Putamen (tissue), 1 donor: ENCODE results near the gene MORN4.
"Not testable (repeated sequence)": the region's sequence is repeated elsewhere in the genome, so short reads cannot be mapped to it uniquely, and the experiment has no call there.

Experiments used
- DNase-seq: peaks from one replicate; pipeline ENCODE4 v3.0.0-alpha.2; 2016; ENCODE audit warnings: low spot score

MORN4 gene

DNA sequence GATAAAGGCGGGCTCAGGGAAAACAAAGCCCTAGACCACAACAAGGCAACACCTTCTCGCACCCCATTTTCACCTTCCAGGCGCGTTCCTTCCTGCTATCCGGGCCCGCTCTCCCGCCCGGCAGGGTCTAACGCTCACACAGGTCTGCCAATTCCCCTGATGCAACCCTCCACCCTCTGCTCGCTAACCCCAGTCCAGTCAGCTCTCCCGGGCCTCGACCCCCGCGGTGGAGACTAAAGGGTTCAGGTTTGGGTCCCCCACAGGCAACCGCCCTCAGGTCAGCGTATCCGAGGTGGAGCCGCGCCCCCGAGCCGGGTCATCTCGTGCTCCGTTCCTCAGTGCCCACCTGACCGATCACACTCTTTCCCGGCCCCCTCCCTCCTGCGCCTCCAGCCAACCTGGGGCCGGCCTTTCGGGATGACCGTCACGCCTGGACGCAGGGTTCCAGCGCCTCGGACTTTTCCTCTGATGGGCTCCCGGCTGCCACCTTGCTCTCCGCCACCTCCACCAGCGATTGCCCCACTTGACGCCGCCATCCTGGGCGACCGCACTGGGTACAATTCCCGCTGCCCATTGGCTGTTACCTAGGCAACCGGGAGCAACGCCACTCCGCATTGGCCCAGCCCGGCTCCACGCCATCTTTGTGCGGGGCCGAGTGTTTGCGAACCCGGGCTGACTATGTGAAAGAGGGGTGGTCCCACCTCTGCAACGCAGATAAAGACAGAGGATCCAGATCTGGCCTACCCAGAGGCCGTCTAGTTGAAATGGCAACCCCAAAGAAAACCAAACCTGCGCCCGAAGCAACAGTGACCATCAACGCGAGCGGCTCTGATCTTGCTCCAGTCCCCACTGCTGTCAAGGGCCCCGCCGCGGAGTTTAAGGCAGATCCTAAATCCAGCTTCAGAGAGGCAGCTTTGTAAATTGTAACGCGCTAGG, at the start of gene MORN4:
MORN4 (minus strand) TSS at position 552 of the 936 bp plus-strand sequence. CDS start 13,847 bp downstream, outside the sequence.
- DNase-seq = peak; percentile 93

- DNase-seq = no peak
Measured at GRCh38 chr10:97682042-97682441, 48.7 kb upstream of the MORN4 start.

- no peak for DNase-seq
Measured at GRCh38 chr10:97679594-97679993, 46.3 kb upstream of the MORN4 start.

DNA sequence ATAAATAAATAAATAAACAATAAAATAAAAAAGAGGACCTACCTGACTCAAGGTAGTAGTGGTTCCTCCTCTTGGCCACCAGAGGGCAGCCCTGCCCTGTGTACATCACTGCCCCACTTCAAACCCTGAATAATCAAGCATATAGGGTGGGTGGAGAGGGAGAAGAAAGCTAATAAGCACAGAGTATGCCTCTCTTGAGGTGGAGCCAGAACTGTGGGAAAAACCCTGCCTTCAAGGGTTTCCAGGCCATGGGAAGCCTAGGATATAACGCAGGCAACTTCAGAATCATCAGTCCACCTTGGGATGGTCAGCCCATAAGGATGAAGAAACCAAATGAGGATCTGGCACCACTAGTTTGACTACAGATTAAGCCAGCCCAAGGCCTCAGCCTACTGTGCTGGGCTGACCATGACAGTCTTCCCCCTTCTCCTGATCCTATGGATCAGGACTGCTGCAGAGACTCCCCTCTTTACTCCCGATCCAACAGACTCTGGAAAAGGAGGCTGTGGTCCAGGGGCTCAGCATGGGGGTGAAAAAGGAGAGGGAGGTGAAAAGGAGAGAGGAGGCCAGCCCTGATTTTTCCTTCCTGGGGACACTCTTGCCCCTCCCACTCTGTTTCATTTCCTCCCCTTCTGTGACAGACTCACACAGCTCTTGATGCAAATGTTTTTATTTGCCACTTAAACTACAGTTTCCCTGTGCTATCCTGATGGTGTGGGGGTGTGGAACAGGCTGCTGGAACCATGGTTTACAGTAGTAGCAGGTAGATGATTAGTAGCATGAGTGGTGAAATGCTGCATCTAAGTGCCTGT, 43.7 kb upstream of the MORN4 start:
- peak; percentile 67 for DNase-seq

DNA sequence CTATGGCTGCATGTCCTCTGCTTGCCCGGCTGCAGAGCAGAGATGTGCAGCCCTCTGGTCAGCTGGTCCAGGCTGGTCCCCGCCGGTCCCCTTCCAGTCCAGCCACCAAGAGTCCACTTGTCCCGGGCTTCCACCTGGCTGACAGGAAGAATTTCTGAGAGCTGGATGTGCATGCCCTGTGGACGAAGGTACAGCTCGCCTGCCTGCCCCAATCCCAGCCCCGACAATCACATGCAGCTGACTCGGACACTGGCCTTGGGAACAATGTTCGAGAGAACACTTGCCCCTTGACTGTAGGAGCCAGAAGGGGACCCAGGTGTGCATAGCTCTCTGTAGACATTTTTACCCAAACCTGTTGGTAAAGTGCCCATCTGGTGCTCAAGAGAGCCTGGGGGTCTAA, 41.9 kb upstream of the MORN4 start:
- DNase-seq = no peak

- peak; percentile 75 for DNase-seq
Measured at GRCh38 chr10:97673736-97674525, 40.6 kb upstream of the MORN4 start.

GRCh38 chr10:97669571-97669970, 36.3 kb upstream of the MORN4 start:
- DNase-seq = no peak

GRCh38 chr10:97667463-97667862, 34.2 kb upstream of the MORN4 start:
- DNase-seq = no peak

GRCh38 chr10:97666992-97667391, 33.7 kb upstream of the MORN4 start:
- DNase-seq = no peak

- DNase-seq = no peak
Measured at GRCh38 chr10:97664282-97664850, 31.1 kb upstream of the MORN4 start.

GRCh38 chr10:97659589-97659988, 26.3 kb upstream of the MORN4 start:
- DNase-seq = no peak

GRCh38 chr10:97656777-97657176, 23.5 kb upstream of the MORN4 start:
- no peak for DNase-seq

DNA sequence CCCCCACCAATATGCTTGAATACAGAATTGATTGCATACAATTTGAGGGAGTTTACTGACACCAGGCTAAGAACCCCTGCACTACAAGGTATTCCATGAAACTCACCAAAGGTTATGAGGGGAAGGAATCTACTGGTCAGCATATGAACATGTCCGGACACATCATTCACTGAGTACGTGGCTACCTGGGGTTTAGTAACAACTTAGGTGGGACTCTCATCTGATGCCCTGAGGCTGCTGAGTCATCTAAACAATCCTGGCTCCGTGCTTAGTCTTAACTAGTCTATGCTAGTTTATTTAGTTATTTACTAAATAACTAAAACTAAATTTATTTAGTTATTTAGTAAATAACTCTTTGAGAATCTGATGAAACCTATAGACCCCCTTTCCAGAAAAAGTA, 18.5 kb upstream of the MORN4 start:
- no peak for DNase-seq

- DNase-seq = no peak
Measured at GRCh38 chr10:97650726-97651125, 17.4 kb upstream of the MORN4 start.

GRCh38 chr10:97649405-97649750, 16.1 kb upstream of the MORN4 start:
- not testable (repeated sequence) for DNase-seq

- DNase-seq = no peak
Measured at GRCh38 chr10:97648562-97649404, 15.5 kb upstream of the MORN4 start.

DNA sequence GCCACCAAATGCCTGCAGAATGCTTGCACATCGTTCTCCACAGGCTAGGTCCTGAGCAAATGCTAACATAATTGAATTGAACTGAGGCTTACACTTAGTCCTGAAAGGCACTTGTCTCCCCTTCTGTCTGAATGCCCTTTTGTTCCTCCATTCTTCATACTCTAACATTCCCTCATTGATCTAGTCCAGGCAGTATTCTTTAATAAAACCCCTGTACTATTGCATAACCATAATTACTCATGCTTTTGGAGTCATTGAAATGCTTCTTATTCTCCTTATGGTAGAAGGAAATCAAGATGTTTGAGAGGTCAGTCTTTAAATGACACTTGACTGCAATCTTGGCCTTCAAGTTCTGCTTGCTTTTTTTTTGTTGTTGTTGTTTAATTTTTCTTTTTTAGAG, 14.3 kb upstream of the MORN4 start:
- DNase-seq = no peak

DNA sequence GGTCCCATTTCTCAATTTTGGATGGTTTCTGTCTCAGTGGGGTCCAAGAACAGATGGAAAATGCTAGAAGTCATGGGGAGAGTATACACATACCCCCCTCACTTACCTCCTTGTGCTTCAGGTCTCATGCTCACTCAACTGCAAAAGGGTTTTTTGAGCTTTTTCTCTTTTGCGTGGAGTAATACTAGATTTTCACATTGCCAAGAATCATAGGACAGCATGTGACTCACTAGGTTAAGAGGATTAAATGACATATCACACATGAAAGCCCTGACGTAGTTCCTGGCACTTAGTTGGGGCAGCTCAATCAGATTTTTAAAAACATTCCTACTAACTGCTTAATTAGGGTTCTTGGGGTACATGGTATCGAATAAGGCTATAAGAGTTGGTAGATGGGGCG, 11.6 kb upstream of the MORN4 start:
- DNase-seq = no peak

- DNase-seq = no peak
Measured at GRCh38 chr10:97643441-97643985, 10.2 kb upstream of the MORN4 start.

GRCh38 chr10:97642471-97643159, 9.3 kb upstream of the MORN4 start:
- DNase-seq = not testable (repeated sequence)
